ENCODE results near the gene ZNF541. TPM values are rescaled to one million over a fixed set of nuclear protein-coding genes. Genes with fewer than 3 reads are reported as not detected.
"Not testable (repeated sequence)": the region's sequence is repeated elsewhere in the genome, so short reads cannot be mapped to it uniquely, and the experiment has no call there.

The ZNF541 gene
- total RNA-seq, 1 donor from 2014 or later = not detected

DNA sequence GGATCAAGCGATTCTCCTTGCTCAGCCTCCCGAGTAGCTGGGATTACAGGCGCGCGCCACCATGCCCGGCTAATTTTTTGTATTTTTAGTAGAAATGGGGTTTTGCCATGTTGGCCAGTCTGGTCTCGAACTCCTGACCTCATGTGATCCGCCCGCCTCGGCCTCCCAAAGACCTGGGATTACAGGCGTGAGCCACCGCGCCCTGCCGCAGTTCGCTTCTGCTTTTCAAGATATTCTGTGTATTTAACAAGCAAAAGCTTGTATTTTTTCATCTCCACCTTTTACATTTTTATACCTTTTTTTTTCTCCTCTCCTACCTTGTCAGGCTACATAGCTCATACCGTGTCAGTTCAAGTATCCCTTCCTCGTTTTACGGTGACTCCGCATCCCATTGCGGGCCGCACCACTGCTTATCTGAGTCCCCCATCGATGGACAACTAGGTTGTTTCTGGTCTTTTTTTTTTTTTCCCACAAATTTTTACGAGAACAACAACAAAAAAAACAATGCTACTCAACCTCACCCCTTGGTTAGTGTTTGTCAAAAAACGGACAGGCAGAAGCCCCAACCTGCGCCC lies 26.8 kb upstream of the ZNF541 start:
- not testable (repeated sequence) for DNase-seq (ENCODE audit: low read depth)

DNA sequence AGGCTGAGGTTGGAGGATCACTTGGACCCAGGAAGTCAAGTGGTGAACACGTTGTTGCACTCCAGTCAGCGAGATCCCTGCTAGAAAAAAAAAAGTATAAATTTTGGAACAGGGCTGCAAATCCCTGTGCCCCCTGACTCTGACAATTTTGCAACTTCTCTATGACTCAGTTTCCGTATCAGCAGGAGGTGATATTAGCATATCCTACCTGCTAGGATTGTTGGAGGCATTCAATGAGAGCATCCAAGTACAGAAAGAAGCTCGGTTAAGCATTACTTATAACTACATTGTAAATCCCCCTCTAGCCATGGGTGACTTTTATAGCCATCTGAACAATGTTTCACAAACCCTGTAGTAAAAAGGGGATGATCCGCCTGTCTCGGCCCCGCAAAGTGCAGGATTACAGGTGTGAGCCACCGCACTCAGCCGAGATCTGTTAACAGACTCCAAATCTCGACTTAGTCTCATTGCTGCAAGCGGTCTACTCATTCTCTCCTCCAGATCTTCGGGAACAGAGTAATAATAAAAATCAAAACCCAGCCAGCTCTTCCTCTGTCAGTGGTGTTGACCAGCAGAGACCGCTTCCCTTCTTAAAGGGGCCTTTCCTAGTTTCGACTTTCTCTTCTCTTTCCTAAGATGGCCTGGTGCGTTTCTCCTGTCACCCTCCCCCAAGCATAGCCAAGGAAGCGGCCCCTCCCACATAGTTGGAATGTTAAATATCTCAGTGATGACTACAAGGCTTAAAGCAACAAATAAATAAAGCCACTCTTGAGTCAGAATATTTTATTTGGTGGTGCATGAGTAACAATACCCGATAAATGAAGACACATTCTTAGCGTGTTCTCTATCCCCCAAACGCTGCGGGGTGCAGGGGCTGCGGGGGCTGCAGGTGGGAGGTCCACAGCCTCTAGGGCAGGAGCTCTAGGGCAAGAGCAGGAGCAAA lies 25.7 kb upstream of the ZNF541 start:
- peak; percentile 97 for DNase-seq (ENCODE audit: low read depth)

DNA sequence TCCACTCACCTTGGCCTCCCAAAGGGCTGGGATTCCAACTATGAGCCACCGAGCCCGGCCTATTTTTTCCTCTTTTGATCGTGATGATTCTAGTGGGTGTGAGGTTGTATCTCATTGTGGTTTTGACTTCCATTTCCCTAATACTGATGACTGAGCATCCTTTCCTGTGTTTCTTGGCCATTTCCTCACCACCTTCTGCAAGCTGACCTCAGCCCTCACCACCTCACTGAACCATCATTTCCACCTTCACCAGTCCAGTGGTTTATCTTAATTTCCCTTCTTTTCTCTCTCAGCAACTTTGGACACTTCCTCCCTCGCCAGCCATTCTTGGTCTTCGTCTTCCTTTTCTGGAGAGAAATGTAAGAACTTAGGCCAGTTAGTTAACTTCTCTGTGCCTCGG lies 23.0 kb upstream of the ZNF541 start:
- no peak for DNase-seq (ENCODE audit: low read depth)

DNA sequence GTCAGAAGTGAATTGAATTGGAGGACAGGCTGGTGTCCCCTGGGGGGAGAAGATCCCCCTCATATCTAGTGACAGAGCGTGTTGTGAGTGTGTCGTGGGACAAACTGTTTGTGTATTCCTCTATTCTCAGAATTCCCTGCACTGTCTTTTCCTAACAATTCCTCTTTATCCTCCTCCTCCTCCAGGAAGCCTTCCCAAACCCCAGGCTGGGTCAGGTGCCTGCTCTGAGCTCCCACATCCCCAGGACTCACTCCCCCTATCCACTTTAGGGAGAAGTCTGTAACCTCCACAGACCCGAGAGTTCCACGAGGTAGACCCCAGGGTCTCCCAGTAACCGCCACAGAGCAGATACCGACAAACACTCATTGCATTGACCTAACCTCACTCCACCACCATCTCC lies 20.9 kb upstream of the ZNF541 start:
- DNase-seq (ENCODE audit: low read depth) = no peak

DNA sequence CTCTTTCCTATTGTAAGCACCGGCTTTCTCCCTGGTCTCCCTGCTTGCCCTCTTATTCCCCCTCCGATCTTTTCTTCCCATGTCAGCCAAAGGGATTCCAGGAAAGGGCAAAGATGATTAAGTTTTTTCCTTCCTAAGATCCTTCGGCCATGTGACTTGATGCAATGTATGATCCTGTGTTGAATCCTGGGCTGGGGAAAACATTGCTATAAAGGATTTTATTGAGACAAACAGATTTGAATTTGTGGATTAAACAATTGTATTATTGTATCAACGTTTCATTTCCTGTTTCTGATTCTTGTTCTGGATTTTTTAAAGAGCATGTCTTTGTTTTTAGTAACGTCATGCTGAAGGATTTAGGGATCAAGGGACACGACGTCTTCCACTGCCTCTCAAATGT lies 16.9 kb upstream of the ZNF541 start:
- DNase-seq (ENCODE audit: low read depth) = no peak

DNA sequence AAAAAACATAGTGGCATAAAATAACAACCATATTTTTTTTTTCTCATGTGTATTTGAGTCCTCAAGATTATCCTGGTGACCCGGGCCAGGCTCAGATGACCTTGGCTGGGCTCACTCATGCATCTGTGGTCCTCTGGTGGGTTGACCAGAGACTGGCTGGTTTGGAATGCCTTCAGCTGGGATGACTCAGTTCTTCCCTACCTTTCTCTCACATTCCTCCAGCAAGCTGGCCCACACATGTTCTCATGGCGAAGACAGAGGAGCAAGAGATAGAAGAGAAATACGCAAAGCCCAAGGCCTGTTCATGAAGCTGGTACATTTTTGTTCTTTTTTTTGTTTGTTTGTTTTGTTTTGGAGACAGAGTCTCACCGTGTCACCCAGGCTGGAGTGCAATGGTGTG lies 14.3 kb upstream of the ZNF541 start:
- DNase-seq (ENCODE audit: low read depth) = no peak

DNA sequence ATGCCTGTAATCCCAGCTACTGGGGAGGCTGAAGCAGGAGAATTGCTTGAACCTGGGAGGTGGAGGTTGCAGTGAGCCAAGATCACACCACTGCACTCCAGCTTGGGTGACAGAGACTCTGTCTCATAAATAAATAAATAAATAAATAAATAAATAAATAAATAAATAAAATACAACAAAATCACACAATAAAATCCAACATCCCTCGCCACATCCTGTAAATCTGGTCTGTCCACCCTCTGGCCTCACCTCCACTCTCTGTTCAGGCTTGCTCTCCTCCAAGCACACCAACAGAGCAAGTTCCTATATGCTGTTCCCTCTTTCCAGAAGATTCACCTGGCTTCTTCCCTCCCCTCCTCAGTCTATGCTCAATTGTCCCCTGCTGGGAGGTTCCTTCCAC lies 10.2 kb upstream of the ZNF541 start:
- not testable (repeated sequence) for DNase-seq (ENCODE audit: low read depth)

DNA sequence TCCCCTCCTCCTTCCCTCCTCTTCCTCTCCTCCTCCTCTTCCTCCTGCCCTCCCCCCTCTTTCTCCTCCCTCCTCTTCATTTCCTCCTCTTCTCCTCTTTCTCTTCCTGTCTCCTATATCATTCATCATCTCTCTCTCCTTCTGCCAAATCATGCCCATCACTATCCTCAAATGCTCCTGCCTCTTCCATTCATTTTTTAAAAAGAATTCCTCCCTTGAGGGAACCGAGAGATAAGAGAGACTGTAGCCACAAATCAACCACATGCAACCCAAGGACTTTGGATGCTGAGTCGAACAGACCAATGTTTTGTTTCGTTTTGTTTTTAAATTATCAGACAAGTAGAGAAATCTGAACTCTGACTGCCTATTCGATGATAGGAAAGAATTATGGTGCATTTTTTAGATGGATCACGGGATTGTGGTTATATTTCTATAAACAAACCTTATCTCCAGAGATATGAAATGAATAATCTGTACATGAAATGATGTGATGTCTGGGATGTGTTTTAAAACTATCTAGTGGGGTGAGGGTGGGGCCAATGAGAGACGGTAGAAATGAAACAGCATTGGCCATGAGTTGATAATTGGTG lies 9.5 kb upstream of the ZNF541 start:
- DNase-seq (ENCODE audit: low read depth) = no peak

DNA sequence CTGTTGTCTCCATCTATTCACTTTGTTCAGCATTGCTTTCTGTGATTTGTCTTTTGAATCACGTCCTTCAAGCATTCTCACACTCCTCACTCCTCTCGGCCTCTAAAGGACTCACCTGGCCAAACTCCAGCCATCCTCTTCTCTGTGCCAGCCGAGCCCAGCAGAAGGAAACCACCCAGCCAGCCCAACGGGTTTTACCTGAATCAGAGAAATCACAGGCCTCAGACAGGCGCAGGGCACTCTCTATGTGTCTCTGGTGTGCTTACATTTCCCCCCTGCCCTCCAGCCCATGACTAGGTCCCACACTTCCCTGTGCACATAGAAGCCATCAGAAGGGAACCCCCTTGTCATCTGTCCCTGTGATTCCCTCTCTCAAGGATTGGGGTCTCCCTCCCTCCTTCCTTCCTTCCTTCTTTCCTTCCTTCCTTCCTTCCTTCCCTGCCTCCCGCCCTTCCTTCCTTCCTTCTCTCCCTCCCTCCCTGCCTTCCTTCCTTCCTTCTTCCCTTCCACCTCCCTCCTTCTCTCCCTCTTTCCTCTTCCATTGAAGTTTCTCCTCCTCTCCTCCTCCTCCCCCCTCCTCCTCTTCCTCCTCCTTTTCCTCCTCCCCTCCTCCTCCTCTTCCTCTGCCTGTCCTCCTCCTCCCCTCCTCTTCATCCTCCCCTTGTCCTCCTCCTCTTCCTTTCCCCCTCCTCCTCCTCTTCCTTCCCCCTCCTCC lies 8.8 kb upstream of the ZNF541 start:
- no peak for DNase-seq (ENCODE audit: low read depth)

DNA sequence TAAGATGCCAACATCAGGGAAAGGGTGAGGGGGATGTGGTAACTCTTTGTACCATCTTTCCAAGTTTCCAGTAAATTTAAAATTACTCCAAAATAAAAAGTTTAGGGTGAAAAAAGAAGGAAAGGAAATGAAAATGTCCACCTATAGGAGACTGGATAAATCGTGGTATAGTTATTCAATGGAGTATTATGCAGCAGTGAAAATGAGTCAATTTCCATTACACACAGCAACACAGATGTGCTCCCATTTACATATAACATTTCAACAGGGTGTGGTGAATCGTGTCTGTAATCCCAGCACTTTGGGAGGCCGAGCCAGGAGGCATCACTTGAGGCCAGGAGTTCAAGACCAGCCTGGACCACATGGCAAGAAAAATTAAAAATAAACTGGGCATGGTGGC lies 7.4 kb upstream of the ZNF541 start:
- DNase-seq (ENCODE audit: low read depth) = no peak

DNA sequence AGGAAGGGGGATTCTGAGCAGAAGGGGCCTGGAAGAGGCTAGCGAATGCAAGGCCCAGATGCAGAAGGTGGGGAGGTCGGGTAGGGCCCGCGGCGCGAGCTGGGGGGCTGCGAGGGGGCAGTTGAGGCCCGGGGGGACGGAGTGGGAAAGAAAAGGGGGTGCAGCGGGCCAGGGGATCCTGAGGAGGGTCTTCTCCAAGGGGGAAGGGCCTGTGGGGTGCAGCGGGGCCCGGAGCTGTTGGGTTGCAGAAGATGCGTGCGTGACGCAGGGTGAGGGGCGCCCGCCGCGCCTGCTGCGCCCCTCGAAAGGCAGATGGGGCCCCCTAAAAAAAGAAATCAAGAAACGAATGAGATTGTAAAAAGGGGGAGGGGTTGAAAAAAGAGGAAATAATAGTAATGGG lies 313 bp downstream of the ZNF541 start:
- DNase-seq (ENCODE audit: low read depth) = no peak

DNA sequence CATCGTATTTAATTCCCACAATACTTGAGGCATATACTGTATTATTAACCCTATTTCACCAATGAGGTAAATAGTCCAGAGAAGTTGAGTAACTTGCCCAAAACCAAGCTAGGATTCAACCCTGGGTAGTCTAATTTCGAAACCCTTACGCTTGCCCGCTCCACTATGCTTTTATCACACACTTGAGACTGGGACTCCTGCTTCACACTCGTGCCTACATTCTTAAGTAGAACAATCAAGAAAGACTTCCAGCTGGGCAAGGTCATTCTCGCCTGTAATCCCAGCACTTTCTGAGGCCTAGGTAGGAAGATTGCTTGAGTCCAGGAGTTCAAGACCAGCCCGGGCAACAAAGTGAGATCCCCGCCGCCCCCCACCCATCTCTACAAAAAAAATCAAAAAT lies 3.6 kb downstream of the ZNF541 start:
- DNase-seq (ENCODE audit: low read depth) = no peak

DNA sequence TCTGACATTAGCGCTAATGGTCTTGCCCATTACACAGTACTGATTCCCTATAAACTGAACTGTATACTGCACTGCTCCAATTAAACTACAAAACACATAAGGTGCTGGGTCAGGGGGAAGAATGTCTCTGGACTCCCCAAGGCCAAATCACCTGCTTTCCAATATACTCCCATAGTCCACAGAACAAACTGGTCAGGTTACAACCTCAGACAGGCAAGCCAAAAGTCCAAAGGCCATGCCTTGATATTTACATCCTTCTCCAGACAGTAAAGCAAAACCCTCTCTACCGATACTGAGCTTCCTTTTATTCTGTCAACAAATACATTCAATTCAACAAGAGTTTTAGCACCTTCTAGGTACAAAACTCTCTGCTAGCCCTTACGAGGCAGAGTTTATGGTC lies 8.9 kb downstream of the ZNF541 start:
- no peak for DNase-seq (ENCODE audit: low read depth)

DNA sequence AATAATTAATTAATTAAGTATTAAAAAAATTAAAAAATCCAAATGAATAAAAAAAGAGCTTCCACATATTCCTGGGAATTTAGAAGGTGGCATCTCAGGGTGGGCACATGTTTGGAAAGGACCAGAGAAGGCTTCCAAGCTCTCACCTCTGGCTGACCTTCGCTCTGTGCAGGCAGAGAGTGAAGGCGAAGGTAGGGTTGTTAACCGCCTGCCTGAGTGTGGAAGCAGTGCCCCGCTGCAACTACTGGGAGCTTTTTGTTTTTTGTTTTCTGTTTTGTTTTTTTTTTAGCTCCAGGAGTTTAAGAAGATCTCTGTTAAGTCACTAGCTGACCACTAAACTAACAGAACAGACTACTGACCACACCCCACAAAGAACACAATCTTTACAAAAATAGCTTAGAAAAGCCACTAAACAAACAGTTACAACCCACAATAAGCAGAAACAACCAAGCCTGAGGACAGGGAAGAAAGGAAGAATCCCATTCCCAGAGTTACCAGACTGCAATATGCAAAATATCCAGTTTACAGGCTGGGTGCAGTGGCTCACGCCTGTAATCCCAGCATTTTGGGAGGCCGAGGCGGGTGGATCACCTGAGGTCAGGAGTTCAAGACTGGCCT lies 11.4 kb downstream of the ZNF541 start:
- DNase-seq (ENCODE audit: low read depth) = peak; percentile 56

DNA sequence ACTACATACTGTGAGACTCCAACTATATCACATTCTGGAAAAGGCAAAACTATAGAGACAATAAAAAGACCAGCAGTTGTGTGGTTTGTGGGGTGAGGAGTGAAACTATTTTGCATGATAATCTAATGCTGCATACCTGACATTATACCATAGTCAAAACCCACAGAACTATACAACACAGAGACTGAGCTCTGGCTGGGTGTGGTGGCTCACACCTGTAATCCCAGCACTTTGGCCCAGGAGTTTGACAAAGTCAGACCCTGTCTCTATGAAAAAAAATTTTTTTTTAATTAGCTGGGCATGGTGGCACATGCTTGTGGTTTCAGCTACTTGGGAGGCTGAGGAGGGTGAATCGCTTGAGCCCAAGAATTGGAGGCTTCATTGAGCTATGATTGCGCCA lies 11.9 kb downstream of the ZNF541 start:
- DNase-seq (ENCODE audit: low read depth) = no peak

DNA sequence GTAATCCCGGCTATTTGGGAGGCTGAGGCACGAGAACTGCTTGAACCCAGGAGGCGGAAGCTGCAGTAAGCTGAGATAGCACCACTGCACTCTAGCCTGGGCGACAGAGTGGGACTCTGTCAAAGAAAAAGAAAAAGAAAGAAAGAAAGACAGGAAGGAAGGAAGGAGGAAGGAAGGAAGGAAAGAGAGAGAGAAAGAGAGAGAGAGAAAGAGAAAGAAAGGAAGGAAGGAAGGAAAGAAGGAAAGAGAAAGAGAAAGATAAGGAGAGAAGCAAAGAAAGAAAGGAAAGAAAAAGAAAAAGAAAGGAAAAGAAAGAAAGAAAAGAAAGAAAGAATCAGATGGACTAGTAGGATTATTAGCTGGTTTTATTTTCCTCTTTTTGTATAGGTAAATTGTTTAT lies 22.8 kb downstream of the ZNF541 start:
- DNase-seq (ENCODE audit: low read depth) = no peak

DNA sequence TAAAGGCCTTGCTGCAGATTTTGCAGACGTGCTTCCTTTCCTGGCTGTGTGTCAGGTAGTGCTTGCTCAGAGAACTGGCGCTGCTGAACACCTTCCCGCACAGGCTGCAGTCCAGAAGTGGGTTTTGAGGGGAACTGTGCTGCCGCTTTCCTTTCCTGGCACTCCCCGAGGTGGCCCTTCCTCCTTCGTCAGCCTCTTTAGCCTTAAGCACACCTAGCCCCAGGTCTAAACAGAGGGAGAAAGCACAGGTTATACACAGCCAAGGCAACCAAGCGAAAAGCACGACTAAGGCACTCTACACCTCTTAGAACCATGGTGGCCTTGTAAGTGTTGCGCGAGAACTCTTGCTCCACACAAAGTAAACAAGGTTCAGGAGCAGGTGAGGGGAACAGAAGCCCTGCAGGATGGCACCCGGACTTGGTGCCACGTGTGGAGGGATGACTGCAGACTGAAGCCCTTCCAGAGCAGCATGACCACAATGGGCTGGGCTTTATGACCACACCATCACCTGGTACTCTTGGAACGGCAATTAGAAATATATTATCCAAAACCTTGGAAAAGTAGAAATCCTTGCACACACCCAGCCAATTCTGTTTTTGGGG lies 23.6 kb downstream of the ZNF541 start:
- no peak for DNase-seq (ENCODE audit: low read depth)

DNA sequence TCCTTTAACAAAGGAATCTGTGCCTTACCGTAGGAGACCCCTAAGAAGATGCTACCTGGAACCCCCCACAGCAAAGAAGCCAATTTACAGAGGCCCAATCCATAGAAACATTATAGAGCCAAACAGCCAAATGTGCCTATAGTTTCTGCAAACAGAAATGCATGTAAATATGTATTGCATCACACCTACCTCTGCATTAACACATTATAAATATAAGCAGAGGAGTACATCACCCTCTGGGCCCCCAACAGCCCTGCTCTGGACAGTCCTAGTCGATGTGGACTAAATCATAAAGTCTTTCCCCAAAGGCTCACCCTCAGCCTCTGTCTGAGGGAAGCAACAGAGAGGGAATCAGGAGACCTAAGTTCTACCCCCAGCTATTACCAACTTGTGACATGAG lies 25.7 kb downstream of the ZNF541 start:
- no peak for DNase-seq (ENCODE audit: low read depth)

DNA sequence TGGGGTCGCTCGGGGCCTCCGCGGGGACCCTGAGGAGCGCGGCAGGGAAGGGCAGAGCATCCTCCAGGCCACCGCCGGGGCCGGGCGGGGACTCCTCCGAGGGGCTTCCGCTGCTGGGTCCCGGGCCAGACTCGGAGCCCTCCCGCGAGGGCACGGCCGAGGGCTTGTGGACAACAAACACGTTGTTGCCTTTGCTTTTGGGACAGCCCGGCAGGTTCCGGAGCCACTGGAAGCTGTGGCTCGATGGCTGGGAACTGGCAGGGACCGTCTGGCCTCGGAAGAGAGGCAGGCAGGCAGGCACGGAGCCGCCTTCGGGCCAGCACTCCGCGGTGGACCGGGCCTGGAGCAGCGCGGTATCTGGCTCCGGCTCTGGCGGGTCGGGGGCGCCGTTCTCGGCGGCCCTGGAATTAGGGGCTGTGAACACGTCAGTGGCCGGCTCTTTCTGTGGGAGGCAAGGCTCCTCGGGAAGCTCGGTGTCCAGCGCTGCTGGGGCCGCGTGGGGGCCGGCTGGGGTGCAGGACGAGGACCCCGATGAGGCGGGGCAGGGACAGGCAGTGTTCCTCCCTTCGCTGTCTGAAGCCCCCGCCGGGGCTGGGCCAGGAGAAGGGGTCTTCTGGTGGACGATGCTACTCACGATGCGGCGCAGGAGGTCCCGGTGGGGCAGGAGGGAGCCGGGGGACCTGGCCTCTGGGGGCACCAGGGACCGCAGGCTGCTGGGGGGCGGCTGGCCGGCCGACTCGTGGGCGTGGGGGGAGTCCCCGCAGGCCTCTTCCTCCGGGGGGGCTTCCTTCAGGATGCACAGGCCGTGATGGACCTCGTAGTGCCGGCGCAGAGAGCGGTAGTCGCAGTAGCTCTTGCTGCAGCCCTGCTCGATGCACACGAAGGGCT lies 27.6 kb downstream of the ZNF541 start:
- DNase-seq (ENCODE audit: low read depth) = no peak

DNA sequence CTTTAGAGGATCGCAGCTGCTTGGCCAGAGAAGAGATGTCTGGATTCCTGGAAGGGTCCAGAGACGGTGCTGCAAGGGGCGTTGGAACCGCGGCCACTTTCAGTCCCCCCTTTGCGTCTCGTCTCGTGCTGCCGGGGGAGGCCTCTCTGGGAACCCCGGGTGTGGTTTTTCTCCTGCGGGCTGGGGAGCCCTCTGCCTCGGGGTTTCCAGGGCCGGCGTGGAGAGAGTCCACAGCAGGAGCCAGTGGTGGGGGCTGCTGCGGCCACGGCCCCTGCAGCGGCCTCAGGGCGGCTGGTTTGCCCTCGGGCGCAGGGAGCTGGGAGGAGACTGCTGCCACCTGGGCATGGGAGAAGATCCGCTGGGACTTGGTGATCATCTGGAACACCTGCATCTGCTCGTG lies 28.5 kb downstream of the ZNF541 start:
- no peak for DNase-seq (ENCODE audit: low read depth)

DNA sequence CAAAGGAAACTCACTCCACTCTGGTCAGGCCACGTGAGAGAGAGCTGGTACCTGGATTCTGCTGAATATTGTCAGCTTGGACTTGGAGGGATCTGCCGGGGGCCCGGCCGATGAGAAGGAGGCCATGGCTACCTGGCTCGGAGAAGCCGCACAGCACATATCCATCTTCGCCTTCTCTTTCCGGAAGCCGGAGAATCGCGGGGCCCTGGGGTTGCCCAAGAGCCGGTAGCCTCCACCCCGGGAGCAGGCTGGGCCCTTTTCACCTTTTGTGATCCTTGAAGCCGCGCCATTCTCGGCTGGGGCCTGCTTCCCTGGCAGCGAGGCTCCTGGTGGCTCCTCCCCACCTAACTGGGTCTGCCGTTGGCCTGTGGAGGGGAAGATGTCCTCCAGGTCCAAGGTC lies 28.9 kb downstream of the ZNF541 start:
- DNase-seq (ENCODE audit: low read depth) = no peak

Measured in renal cortical epithelial cell (primary cell).